Trophoblast cell (in vitro differentiated cells and primary cell): ENCODE data around the gene RAB3B.

Experiments
- DNase-seq, 2 donors: peaks; one replicate each; pipeline ENCODE4 v3.0.0-alpha.2; 2016
- H2AFZ ChIP-seq: 2 replicates; pipeline ENCODE4 v1.6.1; 2013; ENCODE audit warnings: low read length, moderate library complexity, mild to moderate bottlenecking; ENCODE audit not compliant: insufficient read depth, poor library complexity
- H2AK5ac ChIP-seq: 2 replicates; pipeline ENCODE4 v1.6.1; 2013; ENCODE audit warnings: mild to moderate bottlenecking, low read length
- H2BK120ac ChIP-seq: 2 replicates; pipeline ENCODE4 v1.6.1; 2013; ENCODE audit warnings: low read length, mild to moderate bottlenecking, moderate library complexity; ENCODE audit not compliant: insufficient read depth, poor library complexity
- H2BK12ac ChIP-seq: 2 replicates; pipeline ENCODE4 v1.6.1; 2013; ENCODE audit warnings: mild to moderate bottlenecking, low read length, moderate library complexity
- H2BK5ac ChIP-seq: 2 replicates; pipeline ENCODE4 v1.6.1; 2013; ENCODE audit warnings: low read length, low read depth, moderate library complexity, mild to moderate bottlenecking; ENCODE audit not compliant: poor library complexity
- H3K14ac ChIP-seq: 2 replicates; pipeline ENCODE4 v1.6.1; 2013; ENCODE audit warnings: mild to moderate bottlenecking, low read length
- H3K18ac ChIP-seq: 2 replicates; pipeline ENCODE4 v1.6.1; 2013; ENCODE audit warnings: mild to moderate bottlenecking, low read length
- H3K23ac ChIP-seq: 2 replicates; pipeline ENCODE4 v1.6.1; 2013; ENCODE audit warnings: low read length
- H3K27ac ChIP-seq: 2 replicates; pipeline ENCODE4 v1.5.1; 2013; ENCODE audit warnings: low read depth, mild to moderate bottlenecking, inconsistent platforms, low read length, moderate library complexity
- H3K27me3 ChIP-seq: 2 replicates; pipeline ENCODE4 v1.6.1; 2013; ENCODE audit warnings: inconsistent platforms, mild to moderate bottlenecking, low read length, moderate library complexity; ENCODE audit not compliant: insufficient read depth
- H3K36me3 ChIP-seq, 2 experiments: 1 replicate in 1 of 2; 2 replicates in 1 of 2; pipeline ENCODE4 v1.6.1; 2013; ENCODE audit warnings: low read length in 2 of 2, mild to moderate bottlenecking in 2 of 2, moderate library complexity in 1 of 2; ENCODE audit not compliant: insufficient read depth in 2 of 2, control insufficient read depth in 1 of 2
- H3K4ac ChIP-seq: 2 replicates; pipeline ENCODE4 v1.6.1; 2013; ENCODE audit warnings: low read depth, mild to moderate bottlenecking, low read length, moderate library complexity
- H3K4me1 ChIP-seq, 2 experiments: 1 replicate in 1 of 2; 2 replicates in 1 of 2; pipeline ENCODE4 v1.6.1; 2013; ENCODE audit warnings: low read length in 2 of 2, mild to moderate bottlenecking in 2 of 2, moderate library complexity in 1 of 2; ENCODE audit not compliant: insufficient read depth in 2 of 2, control insufficient read depth in 1 of 2
- H3K4me2 ChIP-seq: 2 replicates; pipeline ENCODE4 v1.6.1; 2013; ENCODE audit warnings: inconsistent platforms, mild to moderate bottlenecking, low read length, moderate library complexity
- H3K4me3 ChIP-seq: 2 replicates; pipeline ENCODE4 v1.5.1; 2013; ENCODE audit warnings: mild to moderate bottlenecking, low read depth, low read length, inconsistent platforms
- H3K79me1 ChIP-seq: one replicate; pipeline ENCODE4 v1.6.1; 2013; ENCODE audit warnings: low read length
- H3K79me2 ChIP-seq: 2 replicates; pipeline ENCODE4 v1.6.1; 2013; ENCODE audit warnings: low read length, mild to moderate bottlenecking; ENCODE audit not compliant: control insufficient read depth, insufficient read depth, poor library complexity
- H3K9ac ChIP-seq: 2 replicates; pipeline ENCODE4 v1.6.1; 2013; ENCODE audit warnings: mild to moderate bottlenecking, low read length
- H3K9me3 ChIP-seq: 2 replicates; pipeline ENCODE4 v1.6.1; 2013; ENCODE audit warnings: low read depth, mild to moderate bottlenecking, control low read depth, inconsistent platforms, low read length; ENCODE audit not compliant: insufficient read depth
- H4K12ac ChIP-seq: 2 replicates; pipeline ENCODE4 v1.6.1; 2013; ENCODE audit warnings: low read depth, mild to moderate bottlenecking, low read length, moderate library complexity
- H4K8ac ChIP-seq: 2 replicates; pipeline ENCODE4 v1.6.1; 2013; ENCODE audit warnings: low read depth, mild to moderate bottlenecking, low read length, moderate library complexity
- H4K91ac ChIP-seq: one replicate; pipeline ENCODE4 v1.6.1; 2013; ENCODE audit warnings: low read depth, mild to moderate bottlenecking, low read length, moderate library complexity
- WGBS: extraction: QIAGEN DNeasy Blood & Tissue Kit; methylation state at CpG from one replicate; pipeline ENCODE4 v1.1.7; 2013; ENCODE audit warnings: missing lambda C conversion rate; ENCODE audit not compliant: insufficient read length, insufficient coverage; ENCODE audit errors: extremely low coverage; 5-methylcytosine and 5-hydroxymethylcytosine counted together

RAB3B gene

DNA sequence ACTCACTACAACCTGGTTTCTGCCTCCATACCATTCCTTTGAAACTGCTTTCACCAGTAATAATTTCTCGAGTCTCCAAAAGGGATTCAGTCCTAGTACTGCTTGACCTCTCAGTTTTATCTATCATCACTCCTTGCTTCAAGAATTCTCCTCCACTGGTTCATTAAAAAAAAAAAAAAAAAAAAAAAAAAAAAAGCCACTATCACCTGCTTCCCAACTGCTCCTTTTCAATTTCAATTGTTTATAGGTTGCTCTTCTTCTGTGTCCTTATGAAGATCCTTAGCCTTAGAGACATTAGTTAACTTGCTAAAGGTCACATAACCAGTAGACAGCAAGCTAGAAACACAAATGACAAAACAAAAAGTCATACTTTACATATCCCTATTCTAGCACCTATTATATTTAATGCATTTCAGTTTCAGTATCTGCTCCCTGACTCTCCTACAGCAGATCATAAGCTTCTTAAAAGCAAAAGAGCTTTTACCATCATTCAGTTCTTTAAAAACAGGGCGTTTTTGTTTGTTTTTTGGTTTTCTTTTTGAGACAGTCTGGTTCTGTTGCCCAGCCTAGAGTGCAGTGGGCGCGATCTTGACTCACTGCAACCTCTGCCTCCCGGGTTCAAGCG, 119.0 kb downstream of the RAB3B start:
- WGBS = no CpG with 5 or more reads among the region's 6 CpGs
- no peaks in the 10 kb centered on the region for H3K27me3 ChIP-seq
- H3K79me1 ChIP-seq = no peaks in the 10 kb centered on the region

DNA sequence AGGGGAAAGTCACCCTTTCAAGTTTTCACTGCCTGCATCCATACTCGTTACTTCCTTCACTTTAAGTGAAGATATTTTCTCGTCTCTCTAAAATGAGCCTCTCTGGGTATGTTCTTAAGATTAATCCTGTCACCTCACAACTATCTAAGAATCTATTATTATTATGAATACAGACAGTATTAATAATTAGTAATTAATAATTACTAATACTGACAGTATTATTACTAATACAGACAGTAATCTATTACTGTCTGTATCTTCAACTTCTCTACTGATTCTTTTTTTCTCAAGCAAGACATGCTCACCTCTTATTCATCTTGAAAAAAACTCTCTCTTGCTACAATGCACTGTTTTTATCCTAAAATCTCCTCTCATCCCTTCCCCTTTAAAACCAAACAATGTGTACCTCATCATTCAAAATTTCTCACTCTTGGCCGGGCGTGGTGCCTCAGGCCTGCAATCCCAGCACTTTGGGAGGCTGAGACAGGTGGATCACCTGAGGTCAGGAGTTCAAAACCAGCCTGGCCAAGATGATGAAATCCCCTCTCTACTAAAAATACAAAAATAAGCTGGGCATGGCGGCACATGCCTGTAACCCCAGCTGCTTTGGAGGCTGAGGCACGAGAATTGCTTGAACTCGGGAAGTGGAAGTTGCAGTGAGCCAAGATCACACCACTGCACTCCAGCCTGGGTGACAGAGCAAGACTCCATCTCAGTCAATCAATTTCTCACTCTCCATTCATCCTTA, 119.7 kb downstream of the RAB3B start:
- no peak overlapping the region for H3K27ac ChIP-seq
- no peak overlapping the region for H2BK5ac ChIP-seq
- H2BK120ac ChIP-seq = no peak overlapping the region
- H3K14ac ChIP-seq = no peak overlapping the region
- no peak overlapping the region for H4K12ac ChIP-seq
- H3K23ac ChIP-seq = no peak overlapping the region
- no peak overlapping the region for H2AFZ ChIP-seq
- H3K4me1 ChIP-seq = peaks cover 0 to 3% of the 10 kb centered on the region in 2 experiments
- H3K36me3 ChIP-seq = peaks cover 7% of the 10 kb centered on the region in 2 experiments
- H3K4me3 ChIP-seq = no peak overlapping the region
- H3K79me1 ChIP-seq = no peaks in the 10 kb centered on the region
- H3K9me3 ChIP-seq = peaks cover 1% of the 10 kb centered on the region
- no peak overlapping the region for H3K9ac ChIP-seq
- no peak overlapping the region for H3K4ac ChIP-seq
- no peak overlapping the region for H2BK12ac ChIP-seq
- no peaks in the 10 kb centered on the region for H3K27me3 ChIP-seq
- H3K4me2 ChIP-seq = no peak overlapping the region
- H4K91ac ChIP-seq = no peak overlapping the region
- peaks cover 5% of the 10 kb centered on the region for H3K79me2 ChIP-seq
- WGBS = no CpG with 5 or more reads among the region's 7 CpGs
- DNase-seq = no peak
- H3K18ac ChIP-seq = no peak overlapping the region
- H4K8ac ChIP-seq = no peak overlapping the region
- H2AK5ac ChIP-seq = no peak overlapping the region

More for the DNA sequence above, 119.0 kb downstream of the RAB3B start:
- H4K8ac ChIP-seq = no peak overlapping the region
- no peak overlapping the region for H3K9ac ChIP-seq
- H3K27ac ChIP-seq = no peak overlapping the region
- no peak overlapping the region for H2AK5ac ChIP-seq
- H3K14ac ChIP-seq = no peak overlapping the region
- no peak for DNase-seq
- H2AFZ ChIP-seq = no peak overlapping the region
- no peak overlapping the region for H3K4me3 ChIP-seq
- peaks cover 1% of the 10 kb centered on the region for H3K9me3 ChIP-seq
- H2BK12ac ChIP-seq = no peak overlapping the region
- no peak overlapping the region for H2BK120ac ChIP-seq
- no peak overlapping the region for H3K18ac ChIP-seq
- H3K23ac ChIP-seq = no peak overlapping the region
- no peak overlapping the region for H2BK5ac ChIP-seq
- peaks cover 0 to 3% of the 10 kb centered on the region in 2 experiments for H3K4me1 ChIP-seq
- no peak overlapping the region for H4K12ac ChIP-seq
- H3K36me3 ChIP-seq = peaks cover 7% of the 10 kb centered on the region in 2 experiments
- peaks cover 5% of the 10 kb centered on the region for H3K79me2 ChIP-seq
- H4K91ac ChIP-seq = no peak overlapping the region
- no peak overlapping the region for H3K4ac ChIP-seq
- H3K4me2 ChIP-seq = no peak overlapping the region

DNA sequence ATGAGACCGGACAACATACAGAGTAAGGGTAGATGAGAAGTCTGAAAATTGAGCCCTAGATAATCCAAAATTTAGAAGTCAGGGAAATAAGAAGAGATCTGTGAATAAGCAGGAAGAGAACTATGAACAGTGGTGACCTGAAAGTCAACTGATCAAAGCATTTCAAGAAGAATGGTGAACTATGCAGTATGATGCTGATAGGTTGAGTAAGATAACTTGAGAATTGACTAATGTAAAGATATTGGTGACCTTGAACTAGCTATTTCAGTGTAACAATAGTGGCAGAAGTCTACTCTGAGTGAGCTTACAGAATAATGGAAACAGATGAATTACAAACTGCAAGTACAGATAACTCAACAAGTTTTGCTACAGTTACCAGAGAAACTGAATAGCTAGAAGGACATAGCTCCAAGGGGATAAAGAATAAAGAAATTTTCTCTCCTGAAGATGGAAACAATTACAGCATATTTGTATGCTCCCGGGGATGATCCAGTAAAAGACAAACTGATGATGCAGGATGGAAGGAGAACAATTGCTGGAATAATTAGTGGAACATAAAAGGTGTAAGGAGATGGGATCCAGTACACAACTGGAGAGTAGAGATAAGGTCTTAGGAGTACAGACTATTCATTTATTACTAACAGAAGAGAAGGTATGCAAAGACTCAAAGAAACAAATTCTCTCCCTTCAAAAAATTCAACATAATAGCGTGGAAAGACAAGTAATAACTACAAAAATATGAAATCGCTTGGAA, 122.8 kb downstream of the RAB3B start:
- H3K9me3 ChIP-seq = no peaks in the 10 kb centered on the region
- no peak overlapping the region for H3K9ac ChIP-seq
- H2AK5ac ChIP-seq = no peak overlapping the region
- H3K79me1 ChIP-seq = no peaks in the 10 kb centered on the region
- H3K23ac ChIP-seq = no peak overlapping the region
- no peak overlapping the region for H4K8ac ChIP-seq
- no peak overlapping the region for H2BK12ac ChIP-seq
- no peaks in the 10 kb centered on the region for H3K79me2 ChIP-seq
- no peak for DNase-seq
- no peak overlapping the region for H4K12ac ChIP-seq
- no peak overlapping the region for H2BK120ac ChIP-seq
- H3K14ac ChIP-seq = no peak overlapping the region
- H3K27me3 ChIP-seq = no peaks in the 10 kb centered on the region
- no CpG with 5 or more reads among the region's 4 CpGs for WGBS
- H3K27ac ChIP-seq = no peak overlapping the region
- H3K18ac ChIP-seq = no peak overlapping the region
- H3K4me2 ChIP-seq = no peak overlapping the region
- no peaks in the 10 kb centered on the region for H3K4me1 ChIP-seq
- no peak overlapping the region for H2BK5ac ChIP-seq
- no peak overlapping the region for H4K91ac ChIP-seq
- H3K4ac ChIP-seq = no peak overlapping the region
- no peak overlapping the region for H2AFZ ChIP-seq
- peaks cover 0 to 5% of the 10 kb centered on the region in 2 experiments for H3K36me3 ChIP-seq
- no peak overlapping the region for H3K4me3 ChIP-seq

DNA sequence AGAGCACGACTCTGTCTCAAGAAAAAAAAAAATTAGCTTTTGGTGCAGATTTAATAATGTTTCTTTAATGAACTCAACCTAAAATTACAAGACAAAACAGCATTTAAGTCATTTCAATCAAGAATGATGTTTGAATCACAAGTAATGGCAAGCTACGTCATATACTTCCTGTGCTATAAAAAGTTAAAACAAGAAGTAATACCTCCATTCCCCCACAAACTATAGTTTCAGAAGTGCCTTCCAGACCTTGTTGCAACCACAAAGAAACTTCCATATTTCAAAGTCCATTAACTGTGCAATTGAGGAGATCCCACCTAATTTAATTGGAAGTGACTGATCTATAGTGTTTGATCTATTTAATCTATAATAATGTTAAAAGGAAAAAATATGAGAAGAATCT, 127.1 kb downstream of the RAB3B start:
- Histone ChIP-seq H3K9me3 (no peaks in the 10 kb centered on the region), H3K4me2 (no peak overlapping the region), H3K9ac (no peak overlapping the region), H3K27me3 (no peaks in the 10 kb centered on the region), H3K4me3 (no peak overlapping the region), H2AFZ (no peak overlapping the region), H4K12ac (peak overlapping the region; percentile 54), H2BK12ac (no peak overlapping the region), H3K23ac (no peak overlapping the region), H2BK5ac (no peak overlapping the region), H3K27ac (no peak overlapping the region), H4K8ac (no peak overlapping the region), H3K4ac (no peak overlapping the region), H2BK120ac (no peak overlapping the region), H3K4me1 (no peaks in the 10 kb centered on the region), H4K91ac (no peak overlapping the region), H3K79me2 (no peaks in the 10 kb centered on the region), H3K14ac (no peak overlapping the region), H2AK5ac (no peak overlapping the region), H3K18ac (no peak overlapping the region), H3K36me3 (peaks cover 0 to 5% of the 10 kb centered on the region in 2 experiments), H3K79me1 (no peaks in the 10 kb centered on the region)
- DNase-seq = no peak
- no CpG with 5 or more reads among the region's 2 CpGs for WGBS
